ENCODE data around the gene TTC14.

GRCh38 chr3:180619723-180620122 is 17.8 kb downstream of the TTC14 start:
- no peak for TF ChIP-seq POLR2AphosphoS5 (IDR thresholded peaks at IDR 0.05; ENCODE audit: low read depth, low read length)
- TF ChIP-seq POLR2A (IDR thresholded peaks at IDR 0.05; ENCODE audit: low read depth, low read length) = no peak
- no peak for TF ChIP-seq TAF1 (IDR thresholded peaks at IDR 0.05; ENCODE audit: borderline replicate concordance, low read depth, low read length)

Data from GM12892 (cell line).